ENCODE data around the gene MTMR10. TPM values are rescaled to one million over a fixed set of nuclear protein-coding genes. Genes with fewer than 3 reads are reported as not detected.

The MTMR10 gene
- total RNA-seq, 1 experiment from 2014 or later = 23.2 TPM

DNA sequence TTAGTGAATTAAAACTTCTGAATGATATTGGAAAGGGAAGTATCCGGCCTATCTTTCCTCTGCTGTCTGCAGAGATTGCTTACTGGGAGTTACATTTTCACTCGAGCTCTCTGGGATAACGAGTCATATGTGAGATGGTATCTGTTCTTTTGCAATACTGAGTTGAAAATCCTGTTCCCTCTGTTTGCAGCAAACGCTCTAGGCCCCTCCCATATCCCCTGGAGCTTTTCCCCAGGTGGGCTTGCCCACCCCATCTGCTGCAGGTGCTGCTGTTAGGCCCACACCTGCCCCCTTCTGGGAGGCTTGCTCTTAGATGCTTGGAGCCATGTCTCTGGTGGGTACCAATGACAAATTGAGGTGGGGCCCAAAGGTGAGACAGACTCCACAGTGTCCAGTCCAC is 42.7 kb upstream of the MTMR10 start:
- no peak overlapping the region for H4K5ac ChIP-seq (ENCODE audit: insufficient read length, low read depth, low read length)
- peaks cover 3% of the 10 kb centered on the region for H3K23me2 ChIP-seq (ENCODE audit: insufficient read length, low read depth, low read length, poor library complexity, severe bottlenecking)
- no peaks in the 10 kb centered on the region for H3K36me3 Mint-ChIP-seq (ENCODE audit: insufficient read depth in 1 of 3, low read depth in 3 of 3)
- H2BK5ac ChIP-seq (ENCODE audit: insufficient read length, low read length) = no peak overlapping the region
- no peak overlapping the region for H3K18ac ChIP-seq (ENCODE audit: insufficient read length, low read depth, low read length)
- H3K27me3 ChIP-seq (ENCODE audit: insufficient read depth, low read length) = no peaks in the 10 kb centered on the region
- WGBS (ENCODE audit: extremely low coverage, insufficient read length, low lambda C conversion rate) = no CpG with 5 or more reads among the region's 4 CpGs
- no peaks in the 10 kb centered on the region for H4K20me1 ChIP-seq (ENCODE audit: control insufficient read depth, insufficient read depth, insufficient read length)
- H3K27ac Mint-ChIP-seq = no peak overlapping the region
- no peak overlapping the region for H2BK15ac ChIP-seq (ENCODE audit: low read depth, low read length)
- H3K9me3 ChIP-seq (ENCODE audit: control insufficient read depth, low read depth, low read length) = no peaks in the 10 kb centered on the region
- no peak overlapping the region for H3T11ph ChIP-seq (ENCODE audit: low read length)
- no peak overlapping the region for H3K23ac ChIP-seq (ENCODE audit: insufficient read length, low read depth, low read length)
- no peak overlapping the region for H3K56ac ChIP-seq (ENCODE audit: insufficient read length, low read depth, low read length)
- no peaks in the 10 kb centered on the region for H3K79me2 ChIP-seq (ENCODE audit: insufficient read depth, low read length)
- H3K27me3 Mint-ChIP-seq (ENCODE audit: low read depth) = no peaks in the 10 kb centered on the region
- H3K27ac ChIP-seq (ENCODE audit: insufficient read length, low read depth, low read length) = no peak overlapping the region
- H2BK120ac ChIP-seq (ENCODE audit: low read depth, low read length, poor library complexity, severe bottlenecking) = no peak overlapping the region
- no peak overlapping the region for H4K8ac ChIP-seq (replicated peaks; ENCODE audit: insufficient read length, low read depth, low read length)
- H2AFZ ChIP-seq (ENCODE audit: low read length) = no peak overlapping the region
- no peaks in the 10 kb centered on the region for H3K79me1 ChIP-seq (ENCODE audit: insufficient read depth, low read depth, low read length, poor library complexity, severe bottlenecking)
- H3K4me3 Mint-ChIP-seq = no peak overlapping the region
- peaks cover 20% of the 10 kb centered on the region in 2 experiments for H3K4me1 Mint-ChIP-seq
- H3K4me2 ChIP-seq (ENCODE audit: insufficient read depth, insufficient read length, low read length) = no peak overlapping the region
- H4K91ac ChIP-seq (ENCODE audit: insufficient read length, low read depth, low read length) = no peak overlapping the region
- no peaks in the 10 kb centered on the region; a peak in 1 of 5 replicates for H3K9me3 Mint-ChIP-seq
- no peak overlapping the region for H2BK12ac ChIP-seq (ENCODE audit: insufficient read length, low read depth, low read length)
- H3K14ac ChIP-seq (ENCODE audit: insufficient read depth, low read length) = no peak overlapping the region
- no peak for DNase-seq
- H2AK5ac ChIP-seq (ENCODE audit: insufficient read length, low read length) = no peak overlapping the region
- H3K4ac ChIP-seq (ENCODE audit: low read depth, low read length) = no peak overlapping the region
- no peak overlapping the region for H3K9ac ChIP-seq (ENCODE audit: extremely low read depth, insufficient read length, low read length)
- no peak overlapping the region for H2BK20ac ChIP-seq (ENCODE audit: low read depth, low read length, poor library complexity, severe bottlenecking)
- no peaks in the 10 kb centered on the region for H3K4me1 ChIP-seq (ENCODE audit: insufficient read depth, low read length)
- TF ChIP-seq CTCF (conservative IDR thresholded peaks at IDR 0.05) = peak; percentile 24; the same call in 2 of the 3 replicates

Measured in H9 (cell line).